SU-DHL-6 (cell line): ENCODE measurements around the gene MATCAP1.

Source experiments
- EZH2phosphoT487 ChIP-seq: fragments of 200-600 bp; sonication (generic), shearing (Covaris generic); conservative IDR thresholded peaks from 2 replicates; pipeline ENCODE4 v1.6.1; 2018; ENCODE audit warnings: mild to moderate bottlenecking, antibody characterized with exemption, low read length, moderate library complexity, mixed read lengths
- TF ChIP-seq, protein P1 (sequence below): fragments of 200-600 bp; sonication (generic); IDR thresholded peaks from one replicate; pipeline ENCODE4 v1.5.1; 2017; ENCODE audit warnings: antibody characterized with exemption, mild to moderate bottlenecking, low read length, moderate library complexity; ENCODE audit not compliant: insufficient read depth, poor library complexity, severe bottlenecking

DNA sequence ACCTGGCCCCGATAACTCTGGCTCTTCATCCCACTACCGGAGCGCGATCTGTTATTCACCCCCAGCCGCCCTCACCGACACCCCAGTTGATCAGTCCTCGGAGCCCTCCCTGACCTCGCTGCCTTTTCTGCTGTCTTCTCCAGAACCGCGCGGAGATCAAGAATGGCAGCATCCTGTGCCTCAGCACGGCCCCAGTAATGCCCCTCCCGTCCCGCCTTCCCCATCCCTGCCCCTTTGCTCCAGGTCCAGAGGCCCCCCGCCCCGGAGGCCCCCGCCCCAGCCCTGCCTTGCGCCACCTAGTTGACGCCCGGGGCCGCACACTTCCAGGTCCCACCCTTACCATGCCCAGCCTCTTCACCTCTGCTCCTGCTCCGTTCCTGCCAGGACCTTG, 16.0 kb upstream of the MATCAP1 start:
- TF ChIP-seq, protein P1, sequence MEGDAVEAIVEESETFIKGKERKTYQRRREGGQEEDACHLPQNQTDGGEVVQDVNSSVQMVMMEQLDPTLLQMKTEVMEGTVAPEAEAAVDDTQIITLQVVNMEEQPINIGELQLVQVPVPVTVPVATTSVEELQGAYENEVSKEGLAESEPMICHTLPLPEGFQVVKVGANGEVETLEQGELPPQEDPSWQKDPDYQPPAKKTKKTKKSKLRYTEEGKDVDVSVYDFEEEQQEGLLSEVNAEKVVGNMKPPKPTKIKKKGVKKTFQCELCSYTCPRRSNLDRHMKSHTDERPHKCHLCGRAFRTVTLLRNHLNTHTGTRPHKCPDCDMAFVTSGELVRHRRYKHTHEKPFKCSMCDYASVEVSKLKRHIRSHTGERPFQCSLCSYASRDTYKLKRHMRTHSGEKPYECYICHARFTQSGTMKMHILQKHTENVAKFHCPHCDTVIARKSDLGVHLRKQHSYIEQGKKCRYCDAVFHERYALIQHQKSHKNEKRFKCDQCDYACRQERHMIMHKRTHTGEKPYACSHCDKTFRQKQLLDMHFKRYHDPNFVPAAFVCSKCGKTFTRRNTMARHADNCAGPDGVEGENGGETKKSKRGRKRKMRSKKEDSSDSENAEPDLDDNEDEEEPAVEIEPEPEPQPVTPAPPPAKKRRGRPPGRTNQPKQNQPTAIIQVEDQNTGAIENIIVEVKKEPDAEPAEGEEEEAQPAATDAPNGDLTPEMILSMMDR = no peak
- no peak for TF ChIP-seq EZH2phosphoT487
